GM19438 (cell line): ENCODE results near the gene EAF2.
"Not testable (repeated sequence)": the region's sequence is repeated elsewhere in the genome, so short reads cannot be mapped to it uniquely, and the experiment has no call there.

Experiments used
- ATAC-seq: cut with Tn5 transposase; IDR thresholded peaks from one replicate; pipeline ENCODE4 v1.9.1; 2021; ENCODE audit warnings: low read depth; ENCODE audit not compliant: unreplicated experiment

The EAF2 gene

DNA sequence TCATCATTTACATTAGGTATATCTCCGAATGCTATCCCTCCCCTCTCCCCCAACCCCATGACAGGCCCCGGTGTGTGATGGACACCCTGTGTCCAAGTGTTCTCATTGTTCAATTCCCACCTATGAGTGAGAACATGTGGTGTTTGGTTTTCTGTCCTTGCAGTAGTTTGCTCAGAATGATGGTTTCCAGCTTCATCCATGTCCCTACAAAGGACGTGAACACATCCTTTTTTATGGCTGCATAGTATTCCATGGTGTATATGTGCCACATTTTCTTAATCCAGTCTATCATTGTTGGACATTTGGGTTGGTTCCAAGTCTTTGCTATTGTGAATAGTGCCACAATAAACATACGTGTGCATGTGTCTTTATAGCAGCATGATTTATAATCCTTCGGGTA lies 22.8 kb downstream of the EAF2 start:
- ATAC-seq, result not testable (repeated sequence)

DNA sequence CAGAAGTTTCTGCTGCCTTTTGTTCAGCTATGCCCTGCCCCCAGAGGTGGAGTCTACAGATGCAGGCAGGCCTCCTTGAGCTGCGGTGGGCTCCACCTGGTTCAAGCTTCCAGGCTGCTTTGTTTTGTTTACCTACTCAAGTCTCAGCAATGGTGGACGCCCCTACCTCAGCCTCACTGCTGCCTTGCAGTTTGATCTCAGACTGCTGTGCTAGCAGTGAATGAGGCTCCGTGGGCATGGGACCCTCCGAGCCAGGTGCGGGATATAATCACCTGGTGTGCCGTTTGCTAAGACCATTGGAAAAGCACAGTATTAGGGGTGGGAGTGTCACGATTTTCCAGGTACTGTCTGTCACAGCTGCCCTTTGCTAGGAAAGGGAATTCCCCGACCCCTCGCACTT lies 28.2 kb downstream of the EAF2 start:
- not testable (repeated sequence) for ATAC-seq

DNA sequence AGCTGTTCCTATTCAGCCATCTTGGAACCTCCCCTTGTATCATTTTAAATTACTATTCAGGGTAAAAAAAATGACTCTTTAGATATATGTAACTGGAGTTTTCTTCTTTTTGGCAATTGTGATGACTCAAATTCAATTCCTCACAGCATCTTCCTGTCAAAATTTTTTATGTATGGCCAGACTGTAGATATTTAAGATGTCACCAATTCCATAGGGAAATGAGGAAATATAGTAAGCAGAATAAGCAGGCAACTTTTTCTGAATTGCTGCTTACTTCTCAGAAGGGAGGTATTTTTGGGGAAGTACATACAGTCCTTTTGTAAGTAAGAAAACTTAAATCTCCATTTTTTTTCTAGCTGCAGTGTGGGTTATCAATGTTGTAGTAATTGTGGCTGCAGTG lies 28.8 kb downstream of the EAF2 start:
- ATAC-seq, result no peak

DNA sequence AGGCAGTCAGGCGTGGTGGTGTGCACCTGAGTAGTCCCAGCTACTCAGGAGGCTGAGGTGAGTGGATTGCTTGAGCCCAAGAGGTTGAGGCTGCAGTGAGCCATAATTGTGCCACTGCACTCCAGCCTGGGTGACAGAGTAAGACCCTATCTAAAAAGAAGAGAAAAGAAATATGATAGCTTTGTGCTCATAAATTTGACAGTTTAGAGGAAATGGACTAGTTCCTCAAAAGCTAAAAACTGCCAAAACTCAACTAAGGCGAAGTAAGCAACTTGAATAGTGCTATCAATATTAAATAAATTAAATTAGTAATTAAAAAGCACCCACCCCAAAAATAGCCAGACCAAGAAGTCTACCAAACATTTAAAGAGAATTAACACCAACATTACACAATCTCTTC lies 34.7 kb downstream of the EAF2 start:
- ATAC-seq, result no peak

DNA sequence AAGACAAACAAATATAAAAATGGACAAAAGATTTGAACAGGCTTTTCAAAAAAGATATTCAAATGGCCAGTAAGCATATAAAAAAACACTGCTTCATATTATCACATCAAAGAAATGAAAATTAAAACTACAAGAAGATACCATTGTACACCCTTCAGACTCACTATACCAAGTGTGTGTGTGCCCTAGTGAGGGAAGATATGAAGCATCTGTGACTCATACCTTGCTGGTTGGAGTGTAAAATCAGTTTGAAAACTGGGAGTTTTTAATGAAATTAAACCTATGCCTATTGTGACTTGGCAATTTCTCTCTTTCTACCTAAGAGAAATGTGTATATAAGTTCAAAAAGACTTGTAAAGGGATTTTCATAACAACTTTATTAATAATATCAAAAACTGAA lies 35.7 kb downstream of the EAF2 start:
- no peak for ATAC-seq

DNA sequence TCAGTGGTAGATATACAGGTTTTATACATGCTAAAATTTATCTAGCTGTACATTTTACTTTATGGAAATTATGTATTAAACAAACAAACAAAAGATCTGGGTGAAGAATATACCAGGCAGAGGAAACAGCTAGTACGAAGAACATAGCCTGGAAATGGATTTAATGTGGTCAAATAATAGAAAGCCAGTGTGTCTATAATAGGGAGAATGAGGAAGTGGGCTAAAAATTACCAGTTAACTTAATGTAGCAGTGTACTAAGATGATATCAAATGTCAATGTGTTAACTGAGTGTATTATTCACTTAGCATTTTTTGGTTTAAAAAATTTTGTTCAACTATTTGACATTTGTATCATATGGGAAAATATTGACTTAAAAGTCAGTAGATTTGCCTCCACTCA lies 36.4 kb downstream of the EAF2 start:
- ATAC-seq, result no peak

DNA sequence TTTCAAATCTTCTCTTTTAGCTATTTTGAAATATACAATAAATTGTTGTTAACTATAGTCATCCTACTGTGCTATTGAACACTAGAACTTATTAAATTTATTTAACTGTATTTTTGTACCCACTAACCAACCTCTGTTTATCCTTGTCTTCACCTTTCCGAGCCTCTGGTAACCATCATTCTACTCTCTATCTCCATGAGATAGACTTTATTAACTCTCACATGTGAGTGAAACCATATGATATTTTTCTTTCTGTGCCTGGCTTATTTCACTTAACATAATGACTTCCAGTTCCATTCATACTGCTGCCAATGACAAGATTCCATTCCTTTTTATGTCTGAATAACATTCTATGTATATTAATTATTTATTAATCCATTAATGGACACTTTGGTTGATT lies 43.4 kb downstream of the EAF2 start:
- no peak for ATAC-seq

DNA sequence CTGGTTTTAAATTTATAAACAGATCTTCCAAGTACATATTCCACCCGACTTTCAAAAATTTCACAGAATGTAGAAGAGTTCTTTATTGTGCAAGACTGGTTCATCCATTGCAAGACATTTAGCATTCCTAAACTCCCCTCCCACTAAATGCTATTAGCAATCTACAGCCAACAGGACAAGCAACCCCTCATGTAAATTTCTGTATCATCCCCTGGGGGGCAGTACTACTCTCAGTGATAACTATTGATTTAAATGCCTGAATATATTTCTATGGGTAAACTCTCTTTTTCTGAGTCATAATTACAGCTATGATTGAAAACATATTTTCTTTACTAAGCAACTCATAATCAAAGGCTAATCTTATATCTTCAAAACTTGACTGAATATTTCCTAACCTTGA lies 48.5 kb downstream of the EAF2 start:
- no peak for ATAC-seq

DNA sequence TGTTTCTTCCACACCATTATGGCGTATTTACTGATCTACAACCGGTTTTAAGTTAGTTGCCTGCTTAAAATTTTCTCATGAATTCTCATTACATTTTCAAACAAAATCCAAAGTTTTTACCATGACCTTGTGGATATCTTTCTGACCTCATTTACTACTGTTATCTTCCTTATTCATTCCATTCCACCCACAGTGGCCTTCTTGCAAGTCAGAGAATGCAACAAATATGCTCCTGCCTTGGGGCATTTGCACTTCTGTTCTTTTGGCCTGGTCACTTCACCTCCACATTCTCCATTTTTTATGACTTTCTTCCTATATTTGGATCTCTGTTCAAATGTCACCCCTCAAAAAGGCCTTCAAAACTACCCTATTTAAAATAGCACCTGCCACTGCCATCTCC lies 50.4 kb downstream of the EAF2 start:
- ATAC-seq, result no peak

DNA sequence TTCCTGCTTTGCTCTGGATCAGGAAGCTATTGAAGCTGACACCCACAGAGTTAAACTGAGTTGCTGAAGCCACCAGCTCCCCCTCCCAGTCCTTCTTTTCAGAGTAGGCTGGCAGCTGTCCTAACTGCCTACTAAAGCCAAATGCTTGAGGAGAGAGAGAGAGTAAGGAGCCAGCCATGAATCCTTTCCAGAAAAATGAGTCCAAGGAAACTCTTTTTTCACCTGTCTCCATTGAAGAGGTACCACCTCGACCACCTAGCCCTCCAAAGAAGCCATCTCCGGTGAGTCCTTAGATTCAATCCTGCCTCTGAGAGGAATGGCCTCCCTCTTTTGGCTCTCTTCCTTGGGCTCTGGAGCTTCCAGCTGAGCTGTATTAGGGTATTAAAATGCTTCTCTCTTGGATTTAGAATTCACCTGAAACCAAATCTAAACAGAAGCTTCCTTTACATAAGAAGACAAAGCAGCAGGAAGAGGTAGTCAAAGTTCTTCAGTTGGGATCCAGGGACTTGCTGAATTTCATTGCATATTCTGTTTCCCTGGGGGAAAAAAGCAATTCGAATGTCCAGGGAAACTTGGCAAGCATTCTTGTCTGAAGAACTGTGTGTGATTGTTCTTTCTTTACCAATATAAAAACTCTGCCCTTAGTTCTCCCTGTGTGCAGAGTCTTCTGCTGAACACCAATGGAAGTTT lies 59.4 kb downstream of the EAF2 start, which contains the start of gene SLC15A2:
TSS of gene SLC15A2 (plus strand) at position 101 of the 690 bp plus-strand sequence. CDS start at position 177, 76 bp downstream.
- ATAC-seq, result no peak

DNA sequence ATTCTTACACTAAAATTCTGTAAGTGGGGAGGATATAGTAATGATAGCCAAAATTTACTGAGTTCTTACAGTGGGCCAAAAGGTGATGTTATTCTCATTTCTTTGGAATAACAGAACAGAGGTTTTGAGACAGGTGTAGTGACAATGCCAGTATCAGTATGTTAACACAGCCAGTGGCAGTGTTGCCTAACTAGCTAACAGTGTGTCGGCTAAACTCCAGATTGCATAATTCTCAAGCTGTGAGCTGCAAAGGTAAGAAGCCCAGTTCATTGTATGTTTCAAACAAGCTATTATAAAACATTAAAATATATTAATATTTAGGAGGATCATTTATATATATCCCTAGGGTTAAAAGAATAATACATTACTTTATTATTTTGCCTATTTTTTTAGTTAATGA lies 60.1 kb downstream of the EAF2 start:
- no peak for ATAC-seq

DNA sequence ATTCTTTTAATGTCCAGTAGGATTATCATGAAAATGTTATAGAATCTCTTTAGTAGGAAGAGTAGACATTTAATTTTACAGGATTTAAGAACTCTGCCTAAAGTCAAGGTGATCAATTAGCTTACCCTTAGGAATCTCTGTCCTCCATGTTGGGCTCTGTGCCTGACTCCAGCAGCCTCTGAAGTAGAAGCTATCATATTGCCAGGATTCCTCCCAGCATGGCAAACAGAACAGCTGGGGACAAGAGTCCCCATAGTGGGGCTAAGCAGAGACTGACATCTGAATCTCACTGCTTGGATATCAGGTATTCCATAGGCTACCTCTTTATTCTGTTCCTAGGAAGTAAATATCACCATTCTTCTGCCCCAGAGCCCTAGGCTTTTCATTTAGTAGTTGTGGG lies 60.7 kb downstream of the EAF2 start:
- no peak for ATAC-seq

DNA sequence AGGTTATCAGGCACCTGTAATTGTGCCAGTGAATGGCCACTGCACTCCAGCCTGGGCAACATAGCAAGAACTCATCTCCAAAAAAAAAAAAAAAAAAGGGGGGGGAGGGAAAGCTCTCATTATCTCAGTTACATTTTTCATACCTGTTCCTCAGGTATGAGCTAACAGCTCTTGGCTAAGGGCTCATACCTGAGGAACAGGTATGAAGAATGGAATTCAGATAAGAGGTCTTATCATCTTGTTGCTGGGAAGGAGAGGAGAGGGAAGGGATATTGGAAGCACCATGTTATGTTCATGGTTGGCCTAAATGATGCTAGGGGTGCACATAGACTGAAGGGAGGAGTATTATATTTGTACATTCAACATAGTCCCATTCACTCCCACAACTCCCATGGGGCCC lies 61.8 kb downstream of the EAF2 start:
- ATAC-seq, result no peak

DNA sequence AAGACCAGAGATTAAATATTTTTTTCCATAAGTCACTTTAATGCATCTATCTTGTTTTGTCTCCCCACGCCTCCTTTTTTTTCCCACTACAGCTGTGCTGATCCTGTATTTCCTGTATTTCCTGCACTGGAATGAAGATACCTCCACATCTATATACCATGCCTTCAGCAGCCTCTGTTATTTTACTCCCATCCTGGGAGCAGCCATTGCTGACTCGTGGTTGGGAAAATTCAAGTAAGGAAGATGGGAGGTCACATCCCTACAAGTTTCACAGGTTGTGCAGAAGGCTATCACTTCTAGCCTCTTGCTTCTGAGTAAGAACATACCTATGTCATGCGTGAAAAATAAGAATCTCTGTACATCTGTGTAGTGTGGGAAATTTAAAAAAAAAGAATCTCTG lies 62.3 kb downstream of the EAF2 start:
- no peak for ATAC-seq

DNA sequence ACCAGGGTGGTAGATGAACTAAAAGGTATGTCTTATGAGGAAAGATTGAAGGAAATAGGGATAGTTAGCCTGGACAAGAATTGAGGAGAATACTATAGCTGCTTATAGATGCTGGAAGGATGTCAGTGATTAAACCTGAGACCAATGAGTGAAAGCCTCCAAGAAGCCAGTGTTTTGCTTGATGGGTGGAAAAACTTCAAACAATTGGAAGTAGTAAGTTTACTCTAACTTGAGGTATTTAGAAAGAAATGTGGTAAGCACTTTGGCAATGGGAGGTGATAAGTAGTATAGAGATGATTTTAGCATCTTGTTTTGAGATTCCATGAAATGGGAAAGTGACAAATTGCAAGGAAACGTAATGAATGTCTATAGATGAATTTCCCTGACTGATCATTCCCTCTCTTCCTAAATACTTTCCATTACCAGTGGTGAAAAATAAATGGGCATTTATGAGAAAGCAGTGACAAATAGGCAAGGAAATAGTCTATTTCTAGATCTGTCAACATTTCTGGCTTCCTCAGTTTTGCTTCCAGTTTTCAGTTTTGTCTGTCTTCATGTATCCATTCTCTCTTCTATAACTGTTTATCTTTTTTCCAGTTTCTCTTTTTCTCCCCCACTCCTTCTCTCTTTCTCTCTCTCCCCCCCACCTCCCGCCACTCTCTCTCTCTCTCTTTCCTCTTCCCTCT lies 78.4 kb downstream of the EAF2 start:
- no peak for ATAC-seq

DNA sequence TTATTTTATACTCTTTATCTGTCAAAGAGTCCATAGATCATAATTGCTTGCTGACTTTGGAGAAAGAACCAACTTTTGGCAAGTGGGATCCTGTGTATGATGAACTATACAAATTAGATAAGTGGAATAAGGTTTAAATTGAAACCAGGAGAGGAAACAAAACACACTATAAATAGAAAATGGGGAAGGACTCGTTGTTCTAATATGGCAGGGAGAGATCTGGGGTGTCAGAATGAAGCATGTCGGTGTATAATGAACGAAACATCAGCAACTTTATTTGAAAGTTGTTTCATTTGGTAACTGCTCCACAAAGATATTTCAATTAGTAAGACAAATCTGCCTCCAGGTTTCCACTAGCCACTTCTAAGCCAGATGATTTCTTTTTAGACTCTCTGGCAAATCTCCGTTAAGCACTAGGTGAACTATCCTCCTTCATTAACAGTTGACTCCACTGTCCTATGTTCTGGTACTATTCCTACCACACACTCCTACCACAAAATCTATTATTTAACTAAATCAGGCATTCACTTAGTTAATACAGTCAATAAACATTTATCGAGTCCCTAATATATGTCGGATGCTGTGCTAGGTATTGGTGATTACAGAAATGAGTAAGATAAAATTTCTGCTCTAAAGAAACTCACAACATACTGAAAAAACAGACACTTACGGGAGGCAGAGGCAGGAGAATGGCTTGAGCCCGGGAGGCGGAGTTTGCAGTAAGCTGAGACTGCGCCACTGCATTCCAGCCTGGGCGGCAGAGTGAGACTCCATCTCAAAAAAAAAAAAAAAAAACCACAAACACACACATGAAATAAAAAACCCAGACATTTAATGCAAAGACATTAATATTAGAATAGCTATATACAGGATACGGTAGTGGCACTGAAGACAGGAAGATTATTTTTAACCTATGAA lies 79.3 kb downstream of the EAF2 start:
- ATAC-seq, result no peak

DNA sequence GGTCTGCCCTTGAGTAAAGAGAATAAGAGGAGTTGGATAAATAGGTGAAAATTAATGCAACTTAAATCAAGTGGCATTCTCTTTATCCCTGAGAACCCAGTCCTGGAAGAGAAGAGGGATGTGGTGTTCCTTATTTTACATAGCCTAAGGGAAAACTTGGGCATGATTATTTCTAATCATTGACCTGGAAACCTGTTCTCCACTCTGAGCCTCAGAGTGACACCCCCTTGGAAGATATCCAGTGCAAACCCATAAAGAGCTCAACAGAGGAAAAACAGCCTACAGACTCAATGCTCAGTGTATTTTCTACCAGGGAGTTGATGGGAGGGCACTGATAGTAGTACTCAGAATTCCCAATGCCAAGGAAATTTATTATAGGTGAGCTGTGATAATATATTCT lies 81.2 kb downstream of the EAF2 start:
- ATAC-seq, result no peak

DNA sequence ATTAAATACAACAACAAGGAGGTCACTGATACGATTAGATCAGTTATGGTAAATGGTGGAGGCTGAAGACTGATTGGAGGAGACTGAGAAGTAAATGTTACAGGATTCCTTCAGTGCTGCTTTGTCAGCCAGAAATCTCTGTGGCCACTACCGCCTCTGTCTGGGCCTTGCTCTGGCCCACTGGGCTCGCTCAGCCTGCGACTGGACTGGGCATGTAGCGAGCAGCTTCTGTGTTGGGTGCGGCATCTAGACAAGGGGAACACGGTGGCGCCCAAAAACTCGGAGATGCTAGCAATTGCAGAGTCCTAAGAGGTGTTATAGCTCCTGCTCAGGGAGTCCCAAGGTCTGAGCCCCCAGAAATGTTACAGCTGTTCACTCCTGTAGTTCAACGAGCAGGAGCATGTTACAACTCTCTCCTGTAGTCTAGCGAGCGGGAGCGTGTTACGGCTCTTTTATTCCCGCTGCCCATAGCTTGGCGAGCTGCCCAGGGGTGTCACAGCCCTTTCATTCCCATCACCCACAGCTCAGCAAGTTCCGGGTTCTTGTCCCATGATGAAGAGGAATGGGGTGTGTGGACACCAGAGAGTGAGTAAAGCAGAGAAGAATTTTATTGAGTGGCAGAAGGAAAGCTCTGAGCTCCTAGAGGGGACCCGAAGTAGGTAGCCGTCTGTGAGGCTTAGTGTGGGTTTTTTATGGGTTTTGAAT lies 83.9 kb downstream of the EAF2 start:
- no peak for ATAC-seq

DNA sequence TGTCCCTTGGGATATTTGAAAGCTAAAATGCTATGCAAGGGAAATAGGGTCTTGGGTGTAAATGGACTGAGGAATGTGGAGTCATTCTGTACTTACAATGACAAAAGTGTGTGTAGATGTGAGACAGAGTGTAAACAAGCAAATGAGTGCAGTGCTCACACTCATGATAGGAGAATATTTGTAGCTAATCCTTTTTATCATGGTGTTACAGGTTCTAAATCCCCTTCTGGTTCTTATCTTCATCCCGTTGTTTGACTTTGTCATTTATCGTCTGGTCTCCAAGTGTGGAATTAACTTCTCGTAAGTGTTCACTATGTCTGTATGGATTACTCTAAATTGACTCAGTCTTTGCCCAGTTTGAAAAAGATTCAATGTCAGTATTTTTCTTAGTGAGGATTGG lies 89.7 kb downstream of the EAF2 start:
- ATAC-seq, result no peak

DNA sequence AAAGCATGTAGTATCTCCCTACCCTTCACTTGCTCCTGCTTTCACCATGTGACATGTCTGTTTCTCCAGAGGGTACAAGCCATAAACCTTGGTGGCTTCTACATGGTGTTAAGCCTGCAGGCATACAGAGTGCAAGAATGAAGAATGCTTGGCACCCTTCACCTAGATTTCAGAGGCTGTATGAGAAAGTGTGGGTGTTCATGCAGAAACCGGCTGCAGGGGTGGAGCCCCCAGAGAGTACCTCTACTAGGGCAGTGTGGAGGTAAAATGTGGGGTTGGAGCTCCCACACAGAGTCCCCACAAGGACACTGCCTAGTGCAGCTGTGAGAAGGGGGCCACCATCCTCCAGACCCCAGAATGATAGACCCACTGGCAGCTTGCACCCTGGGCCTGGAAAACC lies 91.4 kb downstream of the EAF2 start:
- no peak for ATAC-seq
